B cell (primary cell): ENCODE results near the gene PTPRO. TPM values are rescaled to one million over a fixed set of nuclear protein-coding genes. Genes with fewer than 3 reads are reported as not detected.
A peak's percentile ranks its signal among the peaks of the same experiment; 100 is the strongest.

Source experiments
- ATAC-seq: fragments of 200-7000 bp; cut with Tn5 transposase; one replicate; pipeline ENCODE4 v1.10.0; 2021; ENCODE audit warnings: low read depth, mild to moderate bottlenecking, moderate number of reproducible peaks, moderate library complexity
- CTCF ChIA-PET: fragments of 350-600 bp; sonication (Branson Sonifier 250); formaldehyde crosslinking; loops from one replicate; lab custom pipeline; 2021; ENCODE audit warnings: antibody characterized with exemption, inconsistent platforms; lab: Charles Lee
- POLR2A ChIA-PET: fragments of 350-600 bp; sonication (Branson Sonifier 250); formaldehyde crosslinking; loops from one replicate; lab custom pipeline; 2021; ENCODE audit warnings: antibody characterized with exemption; lab: Charles Lee
- DNase-seq: peaks from one replicate; pipeline ENCODE4 v3.0.0; 2013
- H2AFZ ChIP-seq: 2 replicates; pipeline ENCODE4 v1.6.1; 2012; ENCODE audit warnings: mild to moderate bottlenecking, low read depth, low read length; ENCODE audit not compliant: insufficient read depth, poor library complexity, severe bottlenecking
- H3K27ac ChIP-seq, 2 donors: 1 replicate in 1 of 2; 2 replicates in 1 of 2; pipeline ENCODE4 v1.5.1; 2012 to 2013; ENCODE audit warnings: low read length in 2 of 2, mild to moderate bottlenecking in 2 of 2, moderate library complexity in 1 of 2
- H3K27me3 ChIP-seq, 4 experiments: fragments of 200-600 bp in 1 of 4; sonication (generic) in 1 of 4; replicated peaks in 1 of 4; 1 replicate in 2 of 4; 2 replicates in 2 of 4; pipeline versions ENCODE4 v1.6.1 to v1.7.0; 2013 to 2016; ENCODE audit warnings: low read length in 3 of 4, mild to moderate bottlenecking in 2 of 4, mixed read lengths in 1 of 4, moderate library complexity in 1 of 4; ENCODE audit not compliant: insufficient read depth in 4 of 4, control insufficient read depth in 3 of 4; ENCODE audit errors: control extremely low read depth in 1 of 4
- H3K36me3 ChIP-seq, 2 experiments: replicated peaks in 1 of 2; 1 replicate in 1 of 2; 2 replicates in 1 of 2; pipeline versions ENCODE4 v1.6.1 to v1.7.1; 2013; ENCODE audit warnings: low read length in 1 of 2; ENCODE audit not compliant: insufficient read depth in 2 of 2, control insufficient read depth in 1 of 2; ENCODE audit errors: control extremely low read depth in 1 of 2, extremely low read depth in 1 of 2
- H3K4me1 ChIP-seq, 2 donors: fragments of 200-600 bp in 1 of 2; sonication (generic) in 1 of 2; 1 replicate in 1 of 2; 2 replicates in 1 of 2; pipeline versions ENCODE4 v1.5.1 to v1.6.1; 2013 to 2017; ENCODE audit warnings: low read length in 2 of 2; ENCODE audit not compliant: control insufficient read depth in 2 of 2, insufficient read depth in 2 of 2
- H3K4me2 ChIP-seq: replicated peaks from 2 replicates; pipeline ENCODE3; 2012; ENCODE audit warnings: mild to moderate bottlenecking, low read depth, low read length; ENCODE audit not compliant: poor library complexity, severe bottlenecking
- H3K4me3 ChIP-seq, 5 experiments: fragments of 200-600 bp in 1 of 5; sonication (generic) in 1 of 5; 1 replicate in 3 of 5; 2 replicates in 2 of 5; pipeline versions ENCODE4 v1.5.1 to v1.7.0; 2011 to 2016; ENCODE audit warnings: low read length in 4 of 5, mild to moderate bottlenecking in 4 of 5, low read depth in 2 of 5, control low read depth in 1 of 5, moderate library complexity in 1 of 5; ENCODE audit not compliant: insufficient read depth in 1 of 5; ENCODE audit errors: control extremely low read depth in 1 of 5, extremely low read depth in 1 of 5
- H3K79me2 ChIP-seq: fragments of 200-600 bp; sonication (generic); one replicate; pipeline ENCODE4 v1.6.0; 2016; ENCODE audit warnings: low read length; ENCODE audit not compliant: control insufficient read depth, insufficient read depth
- H3K9ac ChIP-seq: fragments of 200-600 bp; sonication (generic); 2 replicates; pipeline ENCODE4 v1.6.1; 2017; ENCODE audit warnings: mild to moderate bottlenecking, low read length, moderate library complexity
- H3K9me3 ChIP-seq, 3 donors: one replicate each; pipeline versions ENCODE4 v1.6.1 to v1.7.1; 2013; ENCODE audit warnings: low read length in 2 of 3; ENCODE audit not compliant: control insufficient read depth in 2 of 3, insufficient read depth in 1 of 3; ENCODE audit errors: control extremely low read depth in 1 of 3
- H4K20me1 ChIP-seq: 2 replicates; pipeline ENCODE4 v1.6.0; 2012; ENCODE audit warnings: mild to moderate bottlenecking, low read length; ENCODE audit not compliant: insufficient read depth, control insufficient read depth, poor library complexity, severe bottlenecking
- H3K27ac Mint-ChIP-seq: one replicate; pipeline ENCODE4 v1.8.0; 2021; ENCODE audit warnings: mixed read lengths
- H3K27me3 Mint-ChIP-seq: one replicate; pipeline ENCODE4 v1.8.0; 2021; ENCODE audit warnings: mixed read lengths
- H3K4me1 Mint-ChIP-seq: one replicate; pipeline ENCODE4 v1.8.0; 2021; ENCODE audit warnings: mixed read lengths
- H3K4me3 Mint-ChIP-seq: one replicate; pipeline ENCODE4 v1.8.0; 2021; ENCODE audit warnings: mixed read lengths
- H3K9me3 Mint-ChIP-seq: one replicate; pipeline ENCODE4 v1.8.0; 2022; ENCODE audit warnings: mixed read lengths; ENCODE audit not compliant: insufficient read depth
- EZH2 ChIP-seq: IDR thresholded peaks from 2 replicates; pipeline ENCODE4 v1.6.1; 2012; ENCODE audit warnings: borderline replicate concordance, low read depth, mild to moderate bottlenecking, moderate library complexity, low read length; ENCODE audit not compliant: insufficient read depth, poor library complexity, severe bottlenecking
- WGBS: methylation state at CpG from one replicate; pipeline ENCODE4 v1.1.5; 2013; ENCODE audit warnings: missing lambda C conversion rate; ENCODE audit not compliant: insufficient coverage; 5-methylcytosine and 5-hydroxymethylcytosine counted together
- intact Hi-C: fragments of 100-400 bp; cut with micrococcal nuclease; formaldehyde crosslinking; loops from one replicate; pipeline ENCODE4 v1.10.0; 2022
- polyA plus RNA-seq: library from polyadenylated mRNA; depleted of rRNA; stranded (reverse); fragments of >200 nt; gene quantifications from 2 replicates; pipeline ENCODE4 v1.2.3, GENCODE V29; 2012
- total RNA-seq, 2 donors: library from RNA; stranded (reverse); fragments of 120-200 nt in 1 of 2; gene quantifications; 1 replicate in 1 of 2; 2 replicates in 1 of 2; pipeline versions ENCODE4 v1.2.3 to v1.2.4, GENCODE V29; 2013 to 2022
- TF ChIP-seq, protein P1 (sequence below): fragments of 200-600 bp; IDR thresholded peaks from one replicate; pipeline ENCODE4 v1.8.0; 2022; ENCODE audit warnings: antibody characterized with exemption, mild to moderate bottlenecking

Gene PTPRO
- total and polyA plus RNA-seq, 2 donors (not counting 1 experiment from before 2014, with no cell fraction given), result 23.1 to 23.6 TPM

DNA sequence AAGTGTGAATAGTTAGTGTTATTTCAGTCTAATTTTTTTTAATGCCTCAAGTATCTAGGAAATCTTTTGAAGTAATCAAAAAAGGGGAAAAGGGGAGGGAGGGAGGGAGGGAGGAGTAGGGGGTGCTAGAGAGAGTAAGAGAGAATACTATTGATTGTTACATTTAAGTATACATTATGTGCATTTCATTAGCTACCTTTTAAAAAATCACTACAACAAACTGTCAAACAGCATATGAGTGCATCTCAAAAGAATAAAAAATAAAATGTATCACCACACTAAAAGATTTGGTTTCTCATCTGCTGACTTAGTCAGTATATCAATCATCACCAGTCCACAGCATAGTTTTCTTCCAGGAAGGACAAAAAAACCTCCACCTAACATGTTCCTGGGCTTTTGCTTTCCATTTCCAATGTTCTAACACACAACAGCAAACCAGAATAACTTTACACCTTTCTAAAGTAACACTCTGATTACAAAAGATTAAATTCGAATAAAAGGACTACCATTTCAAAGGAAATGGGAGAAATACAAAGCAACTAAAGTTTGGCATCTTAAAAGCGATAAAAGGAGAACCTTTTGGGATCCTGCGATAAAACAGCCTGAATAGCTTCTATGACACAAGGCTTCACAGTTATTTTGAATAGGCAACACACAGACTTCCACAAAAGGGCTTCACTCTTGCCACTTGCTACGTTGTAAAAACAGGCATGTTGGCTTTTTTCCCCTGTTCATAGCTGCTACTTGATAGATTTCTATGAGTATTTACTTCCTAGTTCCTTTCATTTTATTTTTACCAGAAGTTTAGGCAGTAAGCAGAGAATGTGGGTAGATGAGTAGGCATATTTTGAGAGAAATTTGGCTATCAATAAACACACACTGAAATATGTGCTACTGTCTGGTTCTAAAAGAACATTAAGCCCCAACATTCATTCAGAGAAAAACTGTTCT is 306.0 kb downstream of the PTPRO start:
- H2AFZ ChIP-seq, result peak overlapping the region; percentile 43
- H3K4me1 Mint-ChIP-seq, result no peaks in the 10 kb centered on the region
- no peak overlapping the region for H3K4me3 ChIP-seq
- no peaks in the 10 kb centered on the region for H4K20me1 ChIP-seq
- DNase-seq (no peak), ATAC-seq (no peak)
- intact Hi-C loops, result no loop called here
- TF ChIP-seq, protein P1, sequence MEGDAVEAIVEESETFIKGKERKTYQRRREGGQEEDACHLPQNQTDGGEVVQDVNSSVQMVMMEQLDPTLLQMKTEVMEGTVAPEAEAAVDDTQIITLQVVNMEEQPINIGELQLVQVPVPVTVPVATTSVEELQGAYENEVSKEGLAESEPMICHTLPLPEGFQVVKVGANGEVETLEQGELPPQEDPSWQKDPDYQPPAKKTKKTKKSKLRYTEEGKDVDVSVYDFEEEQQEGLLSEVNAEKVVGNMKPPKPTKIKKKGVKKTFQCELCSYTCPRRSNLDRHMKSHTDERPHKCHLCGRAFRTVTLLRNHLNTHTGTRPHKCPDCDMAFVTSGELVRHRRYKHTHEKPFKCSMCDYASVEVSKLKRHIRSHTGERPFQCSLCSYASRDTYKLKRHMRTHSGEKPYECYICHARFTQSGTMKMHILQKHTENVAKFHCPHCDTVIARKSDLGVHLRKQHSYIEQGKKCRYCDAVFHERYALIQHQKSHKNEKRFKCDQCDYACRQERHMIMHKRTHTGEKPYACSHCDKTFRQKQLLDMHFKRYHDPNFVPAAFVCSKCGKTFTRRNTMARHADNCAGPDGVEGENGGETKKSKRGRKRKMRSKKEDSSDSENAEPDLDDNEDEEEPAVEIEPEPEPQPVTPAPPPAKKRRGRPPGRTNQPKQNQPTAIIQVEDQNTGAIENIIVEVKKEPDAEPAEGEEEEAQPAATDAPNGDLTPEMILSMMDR, result no peak
- no peak for TF ChIP-seq EZH2
- H3K27ac Mint-ChIP-seq, result no peak overlapping the region
- no peaks in the 10 kb centered on the region for H3K79me2 ChIP-seq
- ChIA-PET CTCF (interaction anchor here (0.7 kb wide), 1 partner anchor 353 kb away, joined by 3 read pairs; no protein-coding TSS in a partner anchor), POLR2A (no interaction called here)
- no peak overlapping the region for H3K9ac ChIP-seq
- peaks cover 3% of the 10 kb centered on the region for H3K27me3 Mint-ChIP-seq
- no peak overlapping the region for H3K4me3 Mint-ChIP-seq
- 59% methylated on average over 2 of the region's 4 CpGs for WGBS
- H3K4me1 ChIP-seq, result no peaks in the 10 kb centered on the region
- H3K4me2 ChIP-seq, result no peak overlapping the region
- no peaks in the 10 kb centered on the region for H3K36me3 ChIP-seq
- H3K9me3 Mint-ChIP-seq, result no peaks in the 10 kb centered on the region
- H3K27ac ChIP-seq, result no peak overlapping the region
- H3K9me3 ChIP-seq, result no peaks in the 10 kb centered on the region
- no peaks in the 10 kb centered on the region for H3K27me3 ChIP-seq

DNA sequence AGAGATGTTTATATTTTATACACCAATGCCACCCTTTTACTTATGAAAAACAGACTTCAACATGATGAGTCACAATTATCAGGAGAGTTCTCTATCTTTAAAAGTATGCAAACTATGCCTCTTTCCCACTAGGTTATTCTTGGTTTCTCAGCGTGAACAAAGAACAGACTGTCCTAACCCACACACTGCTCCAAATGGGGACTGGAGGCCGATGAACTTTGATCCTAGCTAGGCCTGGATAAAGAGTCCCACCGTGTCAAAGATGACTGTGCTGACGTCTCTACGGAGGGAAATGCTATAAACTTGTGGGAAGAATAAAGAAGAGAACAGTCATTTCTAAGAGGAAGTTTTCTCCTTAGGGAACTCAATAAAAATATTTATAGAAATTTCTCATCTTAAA is 306.8 kb downstream of the PTPRO start:
- Histone ChIP-seq H3K4me1 (no peaks in the 10 kb centered on the region), H3K79me2 (no peaks in the 10 kb centered on the region), H3K4me2 (no peak overlapping the region), H3K9me3 (no peaks in the 10 kb centered on the region), H3K9ac (no peak overlapping the region), H4K20me1 (no peaks in the 10 kb centered on the region), H3K27ac (no peak overlapping the region), H3K4me3 (no peak overlapping the region), H3K27me3 (no peaks in the 10 kb centered on the region), H3K36me3 (no peaks in the 10 kb centered on the region), H2AFZ (peak overlapping the region; percentile 32)
- TF ChIP-seq, protein P1, result no peak
- TF ChIP-seq EZH2, result no peak
- ATAC-seq (no peak), DNase-seq (no peak)
- H3K27ac Mint-ChIP-seq, result no peak overlapping the region
- intact Hi-C loops, result no loop called here
- peaks cover 3% of the 10 kb centered on the region for H3K27me3 Mint-ChIP-seq
- ChIA-PET POLR2A (no interaction called here), CTCF (no interaction called here)
- H3K9me3 Mint-ChIP-seq, result no peaks in the 10 kb centered on the region
- WGBS, result no CpG with 5 or more reads among the region's 5 CpGs
- H3K4me3 Mint-ChIP-seq, result no peak overlapping the region
- no peaks in the 10 kb centered on the region for H3K4me1 Mint-ChIP-seq
